ENCODE results near the gene GPHA2.

The GPHA2 gene

GRCh38 chr11:64929625-64930024, 6.1 kb downstream of the GPHA2 start:
- no peak for DNase-seq

GRCh38 chr11:64928957-64929356, 6.7 kb downstream of the GPHA2 start:
- DNase-seq = no peak

DNA sequence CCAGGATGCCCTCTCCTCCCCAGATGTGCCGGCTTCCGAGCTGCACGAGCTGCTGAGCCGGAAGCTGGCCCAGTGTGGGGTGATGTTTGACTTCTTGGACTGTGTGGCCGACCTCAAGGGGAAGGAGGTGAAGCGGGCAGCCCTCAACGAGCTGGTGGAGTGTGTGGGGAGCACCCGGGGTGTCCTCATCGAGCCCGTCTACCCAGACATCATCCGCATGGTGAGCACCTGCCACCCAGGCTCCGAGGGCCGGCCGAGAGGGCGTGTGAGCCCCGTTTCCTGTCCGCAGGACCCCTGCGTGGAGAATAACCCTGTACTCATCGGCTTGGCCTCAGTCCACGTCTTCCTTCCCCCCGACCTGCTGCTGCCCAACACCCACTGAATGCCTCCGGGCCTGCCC, 9.0 kb downstream of the GPHA2 start:
- DNase-seq = no peak

DNA sequence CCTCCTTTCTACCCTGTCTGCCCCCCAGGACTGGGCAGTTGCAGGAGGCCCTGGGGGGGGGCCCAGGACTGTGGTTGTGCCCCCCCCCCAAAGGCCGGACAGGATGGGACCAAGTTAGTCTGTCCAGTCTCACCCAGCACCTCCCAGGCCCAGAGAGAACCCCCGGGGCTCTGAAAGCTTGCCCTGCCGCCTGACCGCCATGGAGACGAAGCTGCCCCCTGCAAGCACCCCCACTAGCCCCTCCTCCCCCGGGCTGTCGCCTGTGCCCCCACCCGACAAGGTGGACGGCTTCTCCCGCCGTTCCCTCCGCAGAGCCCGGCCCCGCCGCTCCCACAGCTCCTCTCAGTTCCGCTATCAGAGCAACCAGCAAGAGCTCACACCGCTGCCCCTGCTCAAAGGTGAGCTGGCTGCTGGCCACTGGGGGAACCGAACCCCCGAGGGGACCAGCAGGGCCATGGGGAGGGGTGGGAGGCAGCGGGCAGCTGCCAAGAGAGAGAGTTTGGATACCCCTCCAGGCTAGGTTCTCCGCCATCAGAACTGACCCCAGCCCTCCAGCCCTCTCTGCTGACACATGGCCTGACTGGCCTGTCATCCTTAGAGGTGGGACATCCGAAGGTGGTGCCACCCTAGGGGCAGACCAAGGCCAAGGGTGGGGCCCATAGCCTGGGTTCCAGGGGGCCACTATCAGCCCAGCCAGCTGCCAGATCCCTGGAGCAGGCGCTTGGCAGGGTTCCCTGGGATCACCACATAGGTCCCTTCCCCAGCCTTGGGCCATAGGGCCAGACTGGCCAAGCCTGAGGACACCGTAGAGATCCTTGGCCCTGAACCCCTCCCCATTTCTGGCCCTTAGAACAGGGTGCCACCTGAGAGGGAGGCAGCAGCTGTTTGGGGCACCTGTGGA, 9.9 kb downstream of the GPHA2 start:
- no peak for DNase-seq

- no peak for DNase-seq
Observed at GRCh38 chr11:64924910-64925284, 10.8 kb downstream of the GPHA2 start.

DNA sequence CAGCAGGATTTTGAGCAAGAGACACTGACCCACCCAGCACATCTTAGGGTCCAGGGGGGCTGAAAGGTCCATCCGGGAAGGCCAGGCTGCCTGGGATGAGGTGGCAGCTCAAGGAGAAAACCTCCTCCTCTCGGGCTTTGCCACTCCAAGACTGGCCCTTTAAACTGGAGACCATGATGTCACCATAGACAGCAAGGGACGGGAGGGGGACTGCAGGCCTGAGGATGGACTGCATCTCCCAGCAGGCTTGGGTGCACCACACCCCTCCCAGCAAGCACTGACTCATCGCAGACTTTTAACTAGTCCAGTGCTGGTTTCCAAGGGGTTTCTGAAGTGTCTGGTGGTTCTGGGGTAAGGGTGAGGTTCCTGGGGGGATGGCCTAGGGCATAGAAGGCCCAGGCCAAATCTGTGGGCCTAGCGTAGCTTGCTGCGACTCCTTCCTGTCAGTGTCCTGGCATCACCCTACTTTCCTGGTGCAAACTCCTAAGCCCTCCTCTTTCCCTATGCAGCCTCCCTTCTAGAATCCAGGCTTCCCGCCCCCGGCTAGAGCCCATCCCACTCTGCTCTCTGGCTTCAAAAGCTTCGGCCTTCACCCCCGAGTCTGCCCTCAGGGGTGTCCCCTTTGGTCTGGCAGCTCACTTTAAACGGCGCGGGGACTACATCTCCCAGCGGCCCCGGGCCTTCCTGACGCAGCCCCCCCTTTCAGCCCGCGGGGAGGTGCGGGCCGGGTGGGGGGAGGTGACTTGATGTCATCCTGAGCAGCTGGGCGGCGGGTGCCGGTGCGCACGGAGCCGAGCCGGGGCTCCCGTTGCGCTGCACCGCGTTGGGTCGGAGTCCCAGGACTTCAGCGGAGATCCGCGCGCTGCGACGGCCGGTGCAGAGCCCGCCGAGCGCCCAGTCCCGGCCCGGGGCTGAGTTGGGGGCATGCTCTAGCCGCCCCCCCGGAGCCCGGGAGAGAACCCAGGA, 11.5 kb downstream of the GPHA2 start, which contains the start of gene PPP2R5B:
Gene PPP2R5B (plus strand): TSS at position 746 of the 966 bp plus-strand sequence. CDS start 1,046 bp downstream, outside the sequence.
- DNase-seq = peak; percentile 50

- DNase-seq = no peak
Observed at GRCh38 chr11:64923151-64923661, 12.5 kb downstream of the GPHA2 start.

DNA sequence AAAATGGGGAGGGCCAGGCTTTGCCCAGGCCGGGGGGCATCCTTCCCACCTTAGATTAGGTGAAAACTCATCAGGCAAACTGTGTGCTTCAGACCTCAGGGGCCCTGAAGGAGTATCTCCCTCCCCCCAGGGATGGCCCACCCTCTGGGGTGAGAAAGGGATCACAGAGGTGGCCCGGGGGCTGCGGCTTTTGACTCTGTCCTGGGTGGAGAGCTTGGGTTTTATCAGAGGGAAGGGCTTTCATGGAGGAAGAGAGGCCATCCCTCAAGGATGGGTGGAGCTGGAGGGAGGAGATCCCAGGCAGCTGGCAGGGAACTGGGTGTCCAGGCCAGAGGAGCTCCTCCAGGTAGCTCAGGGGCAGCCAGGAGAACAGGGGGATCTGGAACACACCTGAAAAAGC, 14.3 kb downstream of the GPHA2 start:
- DNase-seq = no peak

GRCh38 chr11:64920124-64920523, 15.6 kb downstream of the GPHA2 start:
- DNase-seq = no peak

- no peak for DNase-seq
Observed at GRCh38 chr11:64919627-64920026, 16.1 kb downstream of the GPHA2 start.

DNA sequence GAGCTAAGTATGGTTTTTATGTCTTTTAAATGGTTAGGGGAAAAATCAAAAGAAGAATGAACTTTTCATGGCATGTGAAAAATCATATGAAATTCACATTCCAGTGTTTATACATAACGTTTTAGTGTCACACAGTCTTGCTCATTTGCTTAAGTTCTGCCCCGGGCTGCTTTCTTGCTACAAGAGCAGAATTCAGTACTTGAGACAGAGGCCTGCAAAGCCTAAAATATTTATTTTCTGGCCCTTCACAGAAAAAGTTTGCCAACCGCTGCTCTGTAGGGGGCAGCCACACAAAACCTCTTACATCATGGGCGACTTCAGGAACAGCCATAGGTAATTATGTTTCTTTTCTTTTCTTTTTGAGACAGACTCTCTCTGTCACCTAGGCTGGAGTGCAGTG, 17.7 kb downstream of the GPHA2 start:
- DNase-seq = no peak

GRCh38 chr11:64917663-64917995, 18.1 kb downstream of the GPHA2 start:
- no peak for DNase-seq

DNA sequence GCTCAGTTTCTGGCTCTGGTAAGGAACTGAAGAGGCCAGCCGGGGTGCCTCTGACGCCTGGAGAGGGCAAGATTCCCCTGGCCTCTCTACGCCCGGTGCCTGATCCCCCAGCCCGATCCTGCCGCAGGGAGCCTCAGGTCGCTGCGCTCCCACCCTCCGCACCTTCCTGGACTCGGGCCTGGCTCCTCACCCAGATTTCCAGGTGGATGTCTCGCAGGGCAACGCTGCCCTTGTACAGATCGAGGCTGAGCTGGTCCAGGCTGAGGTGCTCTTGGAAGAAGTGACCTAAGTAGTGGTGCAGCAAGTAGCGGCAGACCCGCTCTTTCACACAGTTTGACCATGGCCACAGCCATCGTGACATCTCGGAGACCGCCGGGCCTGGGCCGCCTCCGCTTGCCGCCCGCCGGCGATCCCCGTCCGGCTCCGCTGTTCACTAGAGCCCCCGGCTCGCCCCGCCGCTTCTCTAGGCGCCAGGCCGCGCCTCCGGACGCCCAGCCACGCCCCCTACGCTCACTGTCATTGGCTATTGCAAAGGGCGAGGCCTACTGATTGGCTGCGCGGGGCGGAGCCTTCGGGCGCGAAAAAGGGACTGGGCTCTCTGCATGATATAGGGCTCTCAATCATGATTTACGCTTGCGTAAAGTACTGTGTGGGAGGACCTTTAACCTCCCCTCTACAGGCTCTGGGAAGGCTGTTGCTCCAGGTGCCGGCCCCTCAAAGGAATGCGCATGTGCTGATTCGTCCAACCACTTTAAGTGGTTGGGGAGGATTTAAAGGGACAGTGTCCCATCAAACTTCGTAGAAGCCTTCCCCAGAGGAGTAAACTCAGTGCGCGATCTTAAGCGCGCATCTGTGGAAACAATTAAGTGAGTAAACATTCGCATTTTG, 18.7 kb downstream of the GPHA2 start, which contains the start of gene ATG2A:
Gene ATG2A (minus strand): TSS at position 435 of the 888 bp plus-strand sequence. CDS start 74 bp downstream, at position 361.
- peak; percentile 97 for DNase-seq

GRCh38 chr11:64916040-64916774, 19.5 kb downstream of the GPHA2 start:
- no peak for DNase-seq

DNA sequence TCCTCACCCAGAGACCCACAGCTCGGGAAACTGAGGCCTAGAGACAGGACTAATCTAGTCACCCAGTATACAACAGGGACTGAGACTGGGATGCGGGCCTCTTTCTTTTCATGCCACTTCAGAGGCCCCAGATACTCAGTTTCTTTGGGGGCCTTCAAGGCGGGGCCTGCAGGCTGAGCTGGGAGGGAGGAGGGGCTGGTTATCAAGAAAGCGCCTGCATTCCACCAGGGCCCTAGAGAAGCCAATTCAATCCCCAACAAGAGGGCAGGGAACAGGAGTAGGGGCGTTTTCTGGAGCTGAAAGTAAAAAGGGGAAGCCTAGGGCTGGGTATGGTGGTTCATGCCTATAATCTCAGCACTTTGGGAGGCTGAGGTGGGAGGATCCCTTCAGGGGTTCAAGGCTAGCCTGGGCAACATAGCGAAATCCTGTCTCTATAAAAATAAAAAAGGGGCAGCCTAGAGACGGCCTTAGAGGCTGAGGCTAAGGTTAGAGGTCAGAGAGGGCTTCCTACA, 20.3 kb downstream of the GPHA2 start:
- DNase-seq = no peak

DNA sequence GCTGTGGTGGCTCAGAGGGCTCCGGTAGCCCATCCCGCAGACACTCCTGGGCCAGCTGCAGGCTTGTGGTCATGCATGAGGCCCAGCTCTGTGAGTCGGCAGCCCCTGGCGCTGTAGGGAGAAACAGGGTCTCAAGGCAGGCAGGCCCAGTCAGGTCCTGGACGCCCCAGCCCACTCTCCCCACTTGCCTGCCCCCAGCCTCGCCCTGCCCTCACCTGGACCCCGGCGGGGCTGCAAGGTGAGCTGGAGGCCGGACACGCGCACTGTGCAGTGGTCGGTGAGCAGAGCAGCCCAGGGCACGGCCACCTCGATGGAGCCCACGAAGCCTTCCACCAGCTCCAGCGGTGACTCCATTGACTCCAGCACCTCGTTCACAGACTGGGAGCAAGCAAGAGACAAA, 21.6 kb downstream of the GPHA2 start:
- no peak for DNase-seq

DNA sequence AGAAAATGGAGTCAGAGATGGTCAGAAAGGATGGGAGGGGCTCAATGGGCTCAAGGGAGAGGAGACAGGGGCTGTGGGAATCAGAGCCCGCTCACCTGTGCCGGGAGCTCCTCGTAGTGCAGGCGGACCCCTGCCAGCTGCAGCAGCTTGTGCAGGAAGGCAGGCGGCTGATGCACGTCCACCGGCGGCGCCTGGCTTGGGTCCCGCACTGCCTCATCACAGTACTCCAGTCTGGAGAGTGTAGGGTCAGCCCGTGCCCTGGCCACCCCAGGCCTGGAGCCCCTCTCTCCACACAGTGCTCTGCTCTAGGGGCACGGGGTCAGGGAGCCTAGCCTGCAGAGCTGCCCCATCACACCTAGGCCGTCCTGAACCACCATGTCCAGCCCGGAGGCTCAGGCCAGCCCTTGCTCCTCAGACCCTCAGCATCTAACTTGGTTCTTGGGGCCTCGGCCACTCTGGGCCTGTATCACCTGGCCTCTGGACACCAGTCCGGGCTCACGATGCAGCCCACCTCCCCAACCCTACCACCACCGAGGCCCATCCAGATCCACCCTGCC, 22.4 kb downstream of the GPHA2 start:
- no peak for DNase-seq

DNA sequence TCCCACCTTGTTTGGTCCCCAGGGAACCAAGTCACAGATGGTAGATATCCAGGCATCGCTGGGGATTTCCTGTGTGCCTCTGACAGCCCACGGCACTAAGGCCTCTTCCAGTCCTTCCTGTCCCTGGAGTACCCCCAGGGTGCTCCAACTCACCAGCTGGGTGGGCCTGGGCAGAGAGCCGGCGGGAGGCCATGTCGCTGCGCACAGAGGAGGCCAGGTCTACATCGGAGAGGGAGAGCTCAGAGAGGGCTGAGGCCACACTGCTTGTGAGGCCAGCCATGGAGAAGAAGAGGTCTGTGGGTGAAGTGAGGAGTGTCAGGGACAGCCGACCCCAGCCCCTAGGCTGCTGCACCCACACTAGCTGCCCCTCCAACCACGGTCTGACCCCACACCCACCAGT, 24.0 kb downstream of the GPHA2 start:
- no peak for DNase-seq

DNA sequence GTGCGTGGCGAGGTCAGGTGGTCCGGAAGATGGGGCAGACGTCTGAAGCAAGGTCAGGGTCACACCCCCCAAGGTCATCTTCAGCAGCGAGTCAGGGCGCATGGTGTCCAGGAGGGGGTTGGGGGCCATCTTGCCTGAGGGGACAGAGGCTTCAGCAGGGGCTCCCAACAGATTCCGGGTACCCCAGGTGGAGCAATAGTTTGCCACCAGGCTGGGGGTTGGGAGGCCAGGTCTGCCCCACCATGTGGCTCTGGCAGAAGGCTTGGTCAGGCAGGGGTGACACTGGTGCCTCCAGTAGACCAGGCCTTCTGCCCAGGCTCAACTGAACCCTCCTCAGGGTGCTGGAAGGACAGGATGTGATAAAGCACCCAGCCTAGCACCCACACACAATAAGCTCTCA, 24.6 kb downstream of the GPHA2 start:
- no peak for DNase-seq

- DNase-seq = no peak
Observed at GRCh38 chr11:64910451-64911093, 25.1 kb downstream of the GPHA2 start.

All from NCI-H187 treated with DMSO at 0.1 percent for 48 hours (cell line).